Lower leg skin (tissue), 4 donors: Measurements from ENCODE around the gene TMCO4. TPM values are rescaled to one million over a fixed set of nuclear protein-coding genes. Genes with fewer than 3 reads are reported as not detected.

ENCODE experiments used
- DNase-seq, 2 donors: peaks; one replicate each; pipeline ENCODE4 v3.0.0-alpha.2; 2019; ENCODE audit warnings: low spot score in 2 of 2
- H3K4me3 ChIP-seq: fragments of 200-600 bp; sonication (generic); 2 replicates; pipeline ENCODE4 v1.5.1; 2017; ENCODE audit warnings: mild to moderate bottlenecking, low read depth; ENCODE audit not compliant: poor library complexity, severe bottlenecking
- POLR2A ChIP-seq, 2 donors: fragments of 450-650 bp; IDR thresholded peaks; one replicate each; pipeline ENCODE4 v1.6.1; 2016 to 2017; ENCODE audit warnings: antibody characterized with exemption in 2 of 2, mild to moderate bottlenecking in 1 of 2, moderate library complexity in 1 of 2
- WGBS, 2 donors: methylation state at CpG; one replicate each; pipeline ENCODE4 v1.1.5; 2018; 5-methylcytosine and 5-hydroxymethylcytosine counted together
- intact Hi-C: fragments of 100-400 bp; cut with DNase I; formaldehyde crosslinking; loops from one replicate; pipeline ENCODE4 v1.15.0; 2023; ENCODE audit warnings: low total_unique reads
- total RNA-seq, 4 donors: library from RNA; depleted of rRNA; stranded (reverse); fragments of >200 nt; gene quantifications; one replicate each; pipeline ENCODE4 v1.1.0, GENCODE V29; 2016
- TF ChIP-seq, protein P1 (sequence below), 3 donors: fragments of 450-650 bp; IDR thresholded peaks; one replicate each; pipeline ENCODE4 v1.5.1; 2016; ENCODE audit warnings: antibody characterized with exemption in 3 of 3, mild to moderate bottlenecking in 3 of 3, moderate library complexity in 2 of 3

TMCO4 gene
- total RNA-seq, 4 donors from 2014 or later, result 10.6 to 26.7 (median 18.7) TPM

DNA sequence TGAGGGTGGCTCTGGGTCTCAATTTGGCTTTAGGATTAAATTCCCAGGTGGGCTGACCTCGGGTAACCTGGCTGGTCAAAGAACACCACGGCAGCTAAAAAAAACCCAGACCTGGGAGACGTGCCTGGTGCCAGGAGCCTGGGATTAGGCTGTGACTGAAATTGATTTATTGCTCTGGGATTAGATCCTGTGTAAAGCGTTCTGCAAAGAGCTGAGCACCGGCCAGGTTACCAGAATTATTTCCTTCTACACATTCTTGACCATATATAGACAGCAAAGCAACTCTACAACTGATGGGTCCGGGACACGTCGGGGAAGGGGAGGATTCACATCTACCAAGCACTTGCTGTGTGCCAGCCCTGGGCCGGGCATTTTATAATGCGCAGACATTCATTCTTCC, 45.2 kb downstream of the TMCO4 start:
- WGBS, 2 donors, result 71 to 73% methylated on average over 10 of the region's 10 CpGs
- no peak for DNase-seq
- intact Hi-C loops, result no loop called here
- TF ChIP-seq, protein P1, sequence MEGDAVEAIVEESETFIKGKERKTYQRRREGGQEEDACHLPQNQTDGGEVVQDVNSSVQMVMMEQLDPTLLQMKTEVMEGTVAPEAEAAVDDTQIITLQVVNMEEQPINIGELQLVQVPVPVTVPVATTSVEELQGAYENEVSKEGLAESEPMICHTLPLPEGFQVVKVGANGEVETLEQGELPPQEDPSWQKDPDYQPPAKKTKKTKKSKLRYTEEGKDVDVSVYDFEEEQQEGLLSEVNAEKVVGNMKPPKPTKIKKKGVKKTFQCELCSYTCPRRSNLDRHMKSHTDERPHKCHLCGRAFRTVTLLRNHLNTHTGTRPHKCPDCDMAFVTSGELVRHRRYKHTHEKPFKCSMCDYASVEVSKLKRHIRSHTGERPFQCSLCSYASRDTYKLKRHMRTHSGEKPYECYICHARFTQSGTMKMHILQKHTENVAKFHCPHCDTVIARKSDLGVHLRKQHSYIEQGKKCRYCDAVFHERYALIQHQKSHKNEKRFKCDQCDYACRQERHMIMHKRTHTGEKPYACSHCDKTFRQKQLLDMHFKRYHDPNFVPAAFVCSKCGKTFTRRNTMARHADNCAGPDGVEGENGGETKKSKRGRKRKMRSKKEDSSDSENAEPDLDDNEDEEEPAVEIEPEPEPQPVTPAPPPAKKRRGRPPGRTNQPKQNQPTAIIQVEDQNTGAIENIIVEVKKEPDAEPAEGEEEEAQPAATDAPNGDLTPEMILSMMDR (IDR thresholded peaks at IDR 0.05), result no peak
- no peak for TF ChIP-seq POLR2A (IDR thresholded peaks at IDR 0.05)
- H3K4me3 ChIP-seq, result no peak overlapping the region

DNA sequence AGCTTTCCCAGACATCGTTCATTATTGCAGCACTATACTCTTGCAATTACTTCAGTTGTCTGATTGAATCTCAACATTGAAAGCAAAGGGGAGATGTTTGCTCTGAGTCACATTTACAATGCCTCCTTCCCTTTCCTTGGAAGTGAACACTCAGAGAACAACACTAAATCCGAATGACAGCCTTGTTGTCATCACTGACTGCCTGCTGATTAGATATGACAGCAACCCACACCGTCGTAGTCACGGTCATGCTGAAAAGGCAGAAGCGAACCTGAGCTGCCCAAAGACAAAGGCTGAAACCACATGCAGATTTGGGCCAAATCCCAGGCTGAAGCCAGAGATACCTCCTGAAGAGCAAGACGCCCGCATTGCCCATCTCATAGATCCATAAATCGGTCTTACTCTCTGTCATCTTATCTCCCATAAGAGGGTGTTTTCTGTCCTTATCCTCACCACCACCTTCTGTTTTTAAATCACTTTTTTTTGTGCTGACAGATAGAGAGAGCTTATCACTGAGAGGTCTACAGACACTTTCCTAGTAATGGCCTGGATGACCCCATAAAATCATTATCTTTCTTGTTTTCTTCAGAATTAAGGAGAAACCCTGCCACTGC, 47.5 kb downstream of the TMCO4 start:
- intact Hi-C loops, result no loop called here
- WGBS, 2 donors, result 86 to 94% methylated on average over 9 of the region's 9 CpGs
- TF ChIP-seq, protein P1 (IDR thresholded peaks at IDR 0.05), result no peak
- TF ChIP-seq POLR2A (IDR thresholded peaks at IDR 0.05), result no peak

DNA sequence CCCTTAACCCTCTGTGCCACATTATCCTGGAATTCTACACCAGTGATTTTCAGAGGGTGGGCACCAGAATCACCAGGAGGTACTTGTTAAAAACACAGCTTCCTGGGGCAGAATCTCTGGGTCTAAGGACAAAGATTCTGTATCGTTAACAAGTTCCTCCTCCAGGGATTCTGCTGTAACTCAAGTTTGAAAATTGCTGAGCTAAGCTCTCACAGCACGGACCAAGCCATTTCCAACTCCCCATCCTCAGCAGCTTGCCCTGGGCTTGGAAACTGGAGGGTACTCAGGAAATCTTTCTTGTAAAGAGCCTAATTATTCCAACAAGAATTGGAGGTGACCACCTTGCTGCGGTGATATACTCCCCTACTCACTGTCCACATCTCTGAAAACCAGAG, 48.8 kb downstream of the TMCO4 start:
- intact Hi-C loops, result no loop called here
- 89 to 93% methylated on average over 3 of the region's 3 CpGs for WGBS, 2 donors
- TF ChIP-seq, protein P1 (IDR thresholded peaks at IDR 0.05), result no peak
- no peak for TF ChIP-seq POLR2A (IDR thresholded peaks at IDR 0.05)
- DNase-seq, result no peak
- no peak overlapping the region for H3K4me3 ChIP-seq

More for the DNA sequence above, 47.5 kb downstream of the TMCO4 start:
- H3K4me3 ChIP-seq, result no peak overlapping the region
- no peak for DNase-seq

DNA sequence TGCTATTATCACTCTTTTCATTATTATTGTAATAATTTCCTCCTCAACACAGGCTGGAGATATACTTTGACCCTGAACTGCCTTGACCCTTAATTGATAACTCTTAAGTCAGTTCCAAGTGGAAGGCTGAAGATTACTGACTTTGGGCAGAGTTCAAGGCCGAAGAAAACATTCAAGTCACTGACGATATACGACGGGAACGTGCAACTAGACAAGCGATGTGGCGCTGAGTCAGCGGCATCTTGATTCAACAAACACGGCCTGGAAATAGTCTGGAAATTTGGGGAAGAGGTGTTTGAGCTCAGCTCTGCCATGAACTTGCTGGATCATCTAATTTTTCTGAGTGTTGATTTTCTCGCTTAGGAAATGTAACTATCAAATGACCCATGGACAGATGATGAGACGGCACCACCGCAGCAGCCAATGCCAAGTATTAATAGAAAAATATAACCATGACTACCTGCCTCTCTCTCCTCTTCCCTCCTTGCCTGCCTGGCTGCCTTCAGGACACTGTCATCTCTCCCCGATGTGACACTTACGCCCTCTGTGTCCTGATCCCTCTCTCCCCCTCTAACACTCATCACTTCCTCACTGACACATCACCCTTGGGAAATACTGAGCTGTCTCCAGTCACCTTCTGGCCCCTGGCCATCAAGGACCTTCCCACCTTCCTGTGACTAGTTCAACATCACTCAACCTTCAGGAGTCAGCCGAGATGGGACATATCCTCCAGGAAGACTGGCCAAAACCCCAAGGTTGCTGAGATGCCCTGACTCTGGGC, 49.4 kb downstream of the TMCO4 start:
- WGBS, 2 donors, result 92 to 96% methylated on average over 15 of the region's 15 CpGs
- TF ChIP-seq, protein P1 (IDR thresholded peaks at IDR 0.05), result no peak
- no peak for TF ChIP-seq POLR2A (IDR thresholded peaks at IDR 0.05)
- intact Hi-C loops, result no loop called here
- DNase-seq, result no peak
- H3K4me3 ChIP-seq, result no peak overlapping the region

DNA sequence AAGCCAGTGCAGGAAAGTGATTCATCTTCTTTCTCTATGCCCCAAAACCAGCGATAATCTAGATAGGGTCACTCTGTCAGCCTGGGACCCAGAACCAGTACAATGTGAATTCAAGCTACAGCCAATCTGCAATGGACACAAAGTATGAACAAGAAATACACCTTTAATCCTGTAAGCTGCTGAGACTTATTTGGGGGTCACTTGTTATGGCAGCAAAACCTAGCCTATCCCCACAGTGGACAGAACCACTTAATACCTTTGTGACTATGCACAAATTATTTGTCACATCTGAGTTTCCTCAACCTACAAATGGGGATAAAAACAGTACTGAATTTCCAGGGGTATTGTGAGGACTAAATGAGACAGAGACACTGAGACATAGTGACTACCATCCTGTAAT, 50.0 kb downstream of the TMCO4 start:
- H3K4me3 ChIP-seq, result no peak overlapping the region
- intact Hi-C loops, result no loop called here
- TF ChIP-seq, protein P1 (IDR thresholded peaks at IDR 0.05), result no peak
- TF ChIP-seq POLR2A (IDR thresholded peaks at IDR 0.05), result no peak
- 94 to 100% methylated on average over 1 of the region's 1 CpG for WGBS, 2 donors
- DNase-seq, result no peak
